Mesenchymal stem cell (in vitro differentiated cells and primary cell): Measurements from ENCODE around the gene PLCB1.
"Not testable (repeated sequence)": the region's sequence is repeated elsewhere in the genome, so short reads cannot be mapped to it uniquely, and the experiment has no call there.

ENCODE experiments used
- DNase-seq: peaks from one replicate; pipeline ENCODE4 v3.0.0-alpha.2; 2013
- H2AFZ ChIP-seq: one replicate; pipeline ENCODE4 v1.6.1; 2013; ENCODE audit warnings: low read depth, mild to moderate bottlenecking, control low read depth, inconsistent platforms, low read length, moderate library complexity
- H2AK5ac ChIP-seq: 2 replicates; pipeline ENCODE4 v1.6.1; 2013; ENCODE audit warnings: low read length, moderate library complexity, mild to moderate bottlenecking, inconsistent platforms; ENCODE audit not compliant: severe bottlenecking
- H2BK120ac ChIP-seq: one replicate; pipeline ENCODE4 v1.6.1; 2013; ENCODE audit warnings: low read depth, mild to moderate bottlenecking, inconsistent platforms, low read length, moderate library complexity
- H2BK12ac ChIP-seq, 2 experiments: one replicate each; pipeline ENCODE4 v1.6.1; 2013; ENCODE audit warnings: inconsistent platforms in 2 of 2, low read length in 2 of 2, mild to moderate bottlenecking in 2 of 2, moderate library complexity in 2 of 2, control low read depth in 1 of 2
- H2BK15ac ChIP-seq: one replicate; pipeline ENCODE4 v1.6.1; 2013; ENCODE audit warnings: mild to moderate bottlenecking, low read depth, inconsistent platforms; ENCODE audit not compliant: poor library complexity, severe bottlenecking
- H2BK5ac ChIP-seq: 2 replicates; pipeline ENCODE4 v1.6.1; 2013; ENCODE audit warnings: low read depth, mild to moderate bottlenecking, low read length, control low read depth, inconsistent platforms; ENCODE audit not compliant: poor library complexity, severe bottlenecking
- H3K14ac ChIP-seq, 2 experiments: one replicate each; pipeline ENCODE4 v1.6.1; 2013; ENCODE audit warnings: inconsistent platforms in 2 of 2, low read length in 2 of 2, control low read depth in 1 of 2, mild to moderate bottlenecking in 1 of 2, moderate library complexity in 1 of 2
- H3K18ac ChIP-seq, 2 experiments: one replicate each; pipeline ENCODE4 v1.6.1; 2013; ENCODE audit warnings: inconsistent platforms in 2 of 2, low read length in 2 of 2, control low read depth in 1 of 2, low read depth in 1 of 2, mild to moderate bottlenecking in 1 of 2
- H3K23ac ChIP-seq, 2 experiments: one replicate each; pipeline ENCODE4 v1.6.1; 2013; ENCODE audit warnings: inconsistent platforms in 2 of 2, low read length in 2 of 2, mild to moderate bottlenecking in 2 of 2, moderate library complexity in 2 of 2, control low read depth in 1 of 2
- H3K27ac ChIP-seq: 2 replicates; pipeline ENCODE4 v1.5.1; 2013; ENCODE audit warnings: mild to moderate bottlenecking, moderate library complexity, low read length, control low read depth, inconsistent platforms; ENCODE audit not compliant: poor library complexity, severe bottlenecking
- H3K27me3 ChIP-seq, 2 experiments: 2 replicates each; pipeline versions ENCODE4 v1.6.1 to v1.7.0; 2013; ENCODE audit warnings: low read length in 2 of 2, mild to moderate bottlenecking in 2 of 2, moderate library complexity in 2 of 2, control low read depth in 1 of 2, inconsistent platforms in 1 of 2; ENCODE audit not compliant: control insufficient read depth in 1 of 2, insufficient read depth in 1 of 2
- H3K36me3 ChIP-seq, 2 experiments: 2 replicates each; pipeline versions ENCODE4 v1.6.1 to v1.7.0; 2013; ENCODE audit warnings: low read length in 2 of 2, control low read depth in 1 of 2, inconsistent platforms in 1 of 2, low read depth in 1 of 2, mild to moderate bottlenecking in 1 of 2; ENCODE audit not compliant: insufficient read depth in 2 of 2, control insufficient read depth in 1 of 2
- H3K4ac ChIP-seq, 2 experiments: one replicate each; pipeline ENCODE4 v1.6.1; 2013; ENCODE audit warnings: inconsistent platforms in 2 of 2, low read length in 2 of 2, mild to moderate bottlenecking in 2 of 2, moderate library complexity in 2 of 2, control low read depth in 1 of 2, low read depth in 1 of 2
- H3K4me1 ChIP-seq: 2 replicates; pipeline ENCODE4 v1.6.1; 2013; ENCODE audit warnings: low read depth, low read length, control low read depth; ENCODE audit not compliant: control insufficient read depth, insufficient read depth
- H3K4me2 ChIP-seq: 2 replicates; pipeline ENCODE4 v1.6.1; 2013; ENCODE audit warnings: low read length, mild to moderate bottlenecking, inconsistent platforms; ENCODE audit not compliant: poor library complexity, severe bottlenecking
- H3K4me3 ChIP-seq, 2 experiments: 2 replicates each; pipeline versions ENCODE4 v1.5.1 to v1.7.0; 2013; ENCODE audit warnings: low read length in 2 of 2, mild to moderate bottlenecking in 2 of 2, control low read depth in 1 of 2, low read depth in 1 of 2; ENCODE audit not compliant: insufficient read depth in 1 of 2
- H3K79me1 ChIP-seq: replicated peaks from 2 replicates; pipeline ENCODE4 v1.6.1; 2013; ENCODE audit warnings: mild to moderate bottlenecking, control low read depth, low read length, inconsistent platforms; ENCODE audit not compliant: poor library complexity, severe bottlenecking
- H3K9ac ChIP-seq: 2 replicates; pipeline ENCODE4 v1.7.0; 2013; ENCODE audit warnings: mild to moderate bottlenecking, low read length, moderate library complexity
- H3K9me3 ChIP-seq: 2 replicates; pipeline ENCODE4 v1.7.0; 2013; ENCODE audit warnings: mild to moderate bottlenecking, low read length; ENCODE audit not compliant: control insufficient read depth
- H4K8ac ChIP-seq: one replicate; pipeline ENCODE4 v1.6.1; 2013; ENCODE audit warnings: inconsistent platforms, mild to moderate bottlenecking, low read length, moderate library complexity
- H4K91ac ChIP-seq: one replicate; pipeline ENCODE4 v1.6.1; 2013; ENCODE audit warnings: mild to moderate bottlenecking, low read length, inconsistent platforms
- WGBS: methylation state at CpG from one replicate; pipeline ENCODE4 v1.1.7; 2013; ENCODE audit warnings: mixed read lengths; 5-methylcytosine and 5-hydroxymethylcytosine counted together

The PLCB1 gene

GRCh38 chr20:8851919-8852318 is 719.9 kb downstream of the PLCB1 start:
- H3K4me2 ChIP-seq, H3K27me3 ChIP-seq, H2AFZ ChIP-seq, H3K18ac ChIP-seq, H2BK5ac ChIP-seq, H3K23ac ChIP-seq, H2BK12ac ChIP-seq, H2BK120ac ChIP-seq, H3K9me3 ChIP-seq, H3K4ac ChIP-seq, H2AK5ac ChIP-seq, H4K8ac ChIP-seq, H3K36me3 ChIP-seq, H3K4me1 ChIP-seq, H2BK15ac ChIP-seq, H3K27ac ChIP-seq, DNase-seq, H3K4me3 ChIP-seq, H3K79me1 ChIP-seq, H4K91ac ChIP-seq, H3K14ac ChIP-seq, H3K9ac ChIP-seq: not testable (repeated sequence)
- WGBS, result 100% methylated on average over 1 of the region's 2 CpGs

- WGBS, result 86% methylated on average over 2 of the region's 3 CpGs
- H3K36me3 ChIP-seq, H3K9ac ChIP-seq, H3K9me3 ChIP-seq, H3K14ac ChIP-seq, H3K18ac ChIP-seq, H4K91ac ChIP-seq, H2BK120ac ChIP-seq, H3K27ac ChIP-seq, H2AK5ac ChIP-seq, H3K27me3 ChIP-seq, H2BK12ac ChIP-seq, DNase-seq, H2AFZ ChIP-seq, H3K4me1 ChIP-seq, H2BK5ac ChIP-seq, H4K8ac ChIP-seq, H2BK15ac ChIP-seq, H3K4me2 ChIP-seq, H3K4me3 ChIP-seq, H3K23ac ChIP-seq, H3K79me1 ChIP-seq, H3K4ac ChIP-seq: not testable (repeated sequence)
These were observed 721.1 kb downstream of the PLCB1 start for GRCh38 chr20:8853211-8853610.

GRCh38 chr20:8853805-8854338 is 721.8 kb downstream of the PLCB1 start:
- DNase-seq, result peak; percentile 83
- 10% methylated on average over 6 of the region's 6 CpGs for WGBS

GRCh38 chr20:8854571-8854970 is 722.5 kb downstream of the PLCB1 start:
- no peaks in the 10 kb centered on the region for H3K9me3 ChIP-seq
- H2BK12ac ChIP-seq, result no peak overlapping the region
- H3K27ac ChIP-seq, result peak overlapping the region; percentile 97
- H3K14ac ChIP-seq, result no peak overlapping the region
- no peak overlapping the region for H2AFZ ChIP-seq
- no peak overlapping the region for H2BK15ac ChIP-seq
- no peaks in the 10 kb centered on the region for H3K27me3 ChIP-seq
- H2AK5ac ChIP-seq, result no peak overlapping the region
- H4K8ac ChIP-seq, result no peak overlapping the region
- no peak overlapping the region for H3K23ac ChIP-seq
- H3K4me3 ChIP-seq, result peak overlapping the region in 1 of 2 experiments; percentile 46
- no peak overlapping the region for H3K4ac ChIP-seq
- no peaks in the 10 kb centered on the region for H3K4me1 ChIP-seq
- H3K36me3 ChIP-seq, result no peaks in the 10 kb centered on the region
- peaks cover 4% of the 10 kb centered on the region for H3K79me1 ChIP-seq
- H3K18ac ChIP-seq, result peak overlapping the region in 1 of 2 experiments; percentile 70
- H2BK5ac ChIP-seq, result peak overlapping the region; percentile 87
- peak overlapping the region; percentile 64 for H3K9ac ChIP-seq
- DNase-seq, result peak; percentile 62
- H3K4me2 ChIP-seq, result no peak overlapping the region
- no peak overlapping the region for H4K91ac ChIP-seq
- 12% methylated on average over 11 of the region's 12 CpGs for WGBS
- no peak overlapping the region for H2BK120ac ChIP-seq

More at GRCh38 chr20:8853805-8854338, 721.8 kb downstream of the PLCB1 start:
- no peak overlapping the region for H2BK120ac ChIP-seq
- no peak overlapping the region for H3K4ac ChIP-seq
- H2AK5ac ChIP-seq, result peak overlapping the region; percentile 71
- H3K4me2 ChIP-seq, result no peak overlapping the region
- H2BK5ac ChIP-seq, result peak overlapping the region; percentile 87
- H3K4me1 ChIP-seq, result no peaks in the 10 kb centered on the region
- H3K18ac ChIP-seq, result peak overlapping the region in 1 of 2 experiments; percentile 44
- H3K4me3 ChIP-seq, result peak overlapping the region in 1 of 2 experiments; percentile 16
- no peak overlapping the region for H3K14ac ChIP-seq
- no peak overlapping the region for H2AFZ ChIP-seq
- no peak overlapping the region for H2BK15ac ChIP-seq
- no peaks in the 10 kb centered on the region for H3K9me3 ChIP-seq
- peaks cover 4% of the 10 kb centered on the region for H3K79me1 ChIP-seq
- H3K27me3 ChIP-seq, result no peaks in the 10 kb centered on the region
- no peaks in the 10 kb centered on the region for H3K36me3 ChIP-seq
- no peak overlapping the region for H3K23ac ChIP-seq
- peak overlapping the region in 1 of 2 experiments; percentile 59 for H2BK12ac ChIP-seq
- peak overlapping the region; percentile 97 for H3K27ac ChIP-seq
- H4K91ac ChIP-seq, result no peak overlapping the region
- peak overlapping the region; percentile 64 for H3K9ac ChIP-seq
- H4K8ac ChIP-seq, result no peak overlapping the region
